Choroid plexus epithelial cell (primary cell): ENCODE results near the gene KRTAP5-8.

Experiments used
- DNase-seq: peaks from one replicate; pipeline ENCODE4 v3.0.0-alpha.2; 2010; ENCODE audit warnings: low read depth
- H3K4me3 ChIP-seq: 2 replicates; pipeline ENCODE4 v1.5.1; 2011; ENCODE audit warnings: low read depth, mild to moderate bottlenecking, control low read depth, low read length, moderate library complexity
- CTCF ChIP-seq: conservative IDR thresholded peaks from 2 replicates; pipeline ENCODE4 v1.5.1; 2011; ENCODE audit warnings: low read depth, mild to moderate bottlenecking, control low read depth, inconsistent platforms, low read length, moderate library complexity

Gene KRTAP5-8

GRCh38 chr11:71548716-71549151 is 10.9 kb downstream of the KRTAP5-8 start:
- DNase-seq: no peak
- no peak overlapping the region for H3K4me3 ChIP-seq
- no peak for TF ChIP-seq CTCF

- no peak for TF ChIP-seq CTCF
- no peak for DNase-seq
- H3K4me3 ChIP-seq: no peak overlapping the region
Observed at GRCh38 chr11:71551711-71552110, 13.9 kb downstream of the KRTAP5-8 start.

DNA sequence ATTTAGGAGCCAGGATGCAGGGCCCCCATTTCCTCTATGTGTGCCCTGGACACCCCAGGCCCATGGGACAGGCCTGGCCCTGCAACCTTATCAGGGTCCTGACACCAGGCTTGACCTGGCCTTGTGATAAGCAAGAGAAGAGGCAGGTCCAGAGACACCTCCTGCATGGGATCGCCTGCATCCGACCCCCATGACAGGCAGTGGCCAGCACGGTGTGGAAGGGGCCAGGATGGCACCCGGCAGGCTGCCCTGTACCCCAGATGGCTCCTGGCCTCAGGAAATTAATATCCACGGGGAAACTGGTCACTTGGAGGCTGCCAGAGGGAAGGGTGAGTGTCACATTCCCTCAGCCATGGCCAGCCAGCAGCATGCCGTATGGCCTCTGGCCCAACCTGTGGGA is 17.2 kb downstream of the KRTAP5-8 start:
- no peak for DNase-seq
- no peak overlapping the region for H3K4me3 ChIP-seq
- TF ChIP-seq CTCF: no peak

- no peak overlapping the region for H3K4me3 ChIP-seq
Observed at GRCh38 chr11:71555508-71555907, 17.7 kb downstream of the KRTAP5-8 start.

DNA sequence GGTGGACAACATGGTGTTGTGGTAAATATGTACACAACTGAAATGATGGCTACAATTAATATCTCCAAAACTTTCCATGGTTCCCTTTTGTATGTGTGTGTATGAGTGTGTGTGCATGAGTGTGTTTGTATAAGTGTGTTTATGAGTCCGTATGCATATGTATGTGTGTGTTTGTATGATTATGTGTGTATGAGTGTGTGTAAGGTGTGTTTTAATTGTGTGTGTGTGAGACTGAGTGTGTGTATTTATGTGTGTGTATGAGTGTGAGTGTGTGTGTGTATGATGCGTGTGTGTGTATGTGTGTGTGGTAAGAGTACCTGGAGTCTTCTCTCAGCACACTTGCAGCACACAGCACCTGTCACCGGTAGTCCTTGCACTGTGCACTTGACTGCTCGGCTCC is 18.2 kb downstream of the KRTAP5-8 start:
- no peak for DNase-seq
- no peak for TF ChIP-seq CTCF
- no peak overlapping the region for H3K4me3 ChIP-seq

More at GRCh38 chr11:71555508-71555907, 17.7 kb downstream of the KRTAP5-8 start:
- no peak for TF ChIP-seq CTCF
- no peak for DNase-seq

- no peak for DNase-seq
- H3K4me3 ChIP-seq: no peak overlapping the region
- TF ChIP-seq CTCF: no peak
Observed at GRCh38 chr11:71557257-71557656, 19.4 kb downstream of the KRTAP5-8 start.

DNA sequence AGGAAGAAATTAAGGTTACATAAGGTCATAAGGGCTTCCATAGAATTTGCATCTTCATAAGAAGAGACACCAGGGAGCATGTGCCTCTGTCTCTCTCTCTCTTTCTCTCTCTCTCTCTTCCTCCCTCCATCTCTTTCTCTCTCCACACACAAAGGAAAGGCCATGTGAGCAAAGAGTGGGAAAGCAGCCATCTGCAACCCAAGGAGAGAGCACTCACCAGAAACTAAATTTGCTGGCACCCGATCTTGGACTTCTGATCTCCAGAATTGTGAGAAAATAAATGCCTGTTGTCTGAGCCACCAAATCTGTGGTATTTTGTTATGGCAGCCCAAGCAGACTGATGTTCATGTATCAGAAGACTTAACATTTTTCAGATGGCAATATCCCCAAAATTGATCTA is 21.2 kb downstream of the KRTAP5-8 start:
- DNase-seq: no peak
- TF ChIP-seq CTCF: no peak
- no peak overlapping the region for H3K4me3 ChIP-seq
